Activated naive CD8-positive, alpha-beta T cell treated with anti-CD3 and anti-CD28 coated beads, Interleukin-2, amount 10 ng/mL, durations not matched to agents 7 days and 5 days (primary cell): Measurements from ENCODE around the gene ENTHD1. TPM values are rescaled to one million over a fixed set of nuclear protein-coding genes. Genes with fewer than 3 reads are reported as not detected.

Experiments used
- ATAC-seq: fragments of 150-1000 bp; cut with Tn5 transposase; one replicate; pipeline ENCODE4 v1.10.0; 2021; ENCODE audit warnings: low read depth, moderate library complexity
- POLR2A ChIA-PET: fragments of 350-600 bp; sonication (Branson Sonifier 250); formaldehyde crosslinking; loops from one replicate; lab custom pipeline; 2021; ENCODE audit warnings: antibody characterized with exemption; lab: Charles Lee
- DNase-seq: peaks from one replicate; pipeline ENCODE4 v3.0.0; 2021
- H3K27ac Mint-ChIP-seq: one replicate; pipeline ENCODE4 v1.8.0; 2022; ENCODE audit warnings: mild to moderate bottlenecking, mixed read lengths
- H3K27me3 Mint-ChIP-seq: one replicate; pipeline ENCODE4 v1.8.0; 2022; ENCODE audit warnings: mild to moderate bottlenecking, moderate library complexity, mixed read lengths
- H3K36me3 Mint-ChIP-seq: one replicate; pipeline ENCODE4 v1.8.0; 2021; ENCODE audit warnings: mild to moderate bottlenecking, mixed read lengths
- H3K4me1 Mint-ChIP-seq: one replicate; pipeline ENCODE4 v1.8.0; 2021; ENCODE audit warnings: mixed read lengths
- H3K4me3 Mint-ChIP-seq: one replicate; pipeline ENCODE4 v1.8.0; 2022; ENCODE audit warnings: mild to moderate bottlenecking, moderate library complexity, mixed read lengths
- H3K9me3 Mint-ChIP-seq: one replicate; pipeline ENCODE4 v1.8.0; 2021; ENCODE audit warnings: mixed read lengths
- total RNA-seq, 2 experiments: library from RNA; stranded (reverse); gene quantifications; one replicate each; pipeline ENCODE4 v1.2.3, GENCODE V29; 2021

ENTHD1 gene
- total RNA-seq, 2 experiments from 2014 or later, result 0.11 to 0.34 TPM

DNA sequence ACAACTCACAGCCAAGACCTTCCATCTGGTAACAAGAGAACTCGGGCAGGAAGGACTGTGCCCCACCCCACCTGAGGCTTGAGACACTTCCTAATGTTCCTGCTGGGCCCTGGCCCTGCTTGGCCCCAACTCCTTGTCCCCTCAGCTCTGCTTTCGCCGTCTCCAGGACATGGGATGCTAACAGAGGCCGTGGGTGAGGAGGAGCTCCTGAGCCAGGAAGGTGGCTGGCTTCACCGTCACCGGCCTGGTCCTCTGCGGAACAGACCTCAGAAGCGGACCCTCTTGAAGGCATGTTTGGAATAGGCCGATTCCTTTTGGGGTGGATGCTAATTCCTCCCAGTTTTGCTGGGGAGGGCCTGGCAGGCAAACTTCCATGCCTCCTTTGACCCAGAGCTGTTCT, 168.7 kb downstream of the ENTHD1 start:
- no peak overlapping the region for H3K4me3 Mint-ChIP-seq
- peaks cover 12% of the 10 kb centered on the region for H3K27me3 Mint-ChIP-seq
- peaks cover 1% of the 10 kb centered on the region for H3K36me3 Mint-ChIP-seq
- no peak overlapping the region for H3K27ac Mint-ChIP-seq
- POLR2A ChIA-PET, result no interaction called here
- ATAC-seq (no peak), DNase-seq (no peak)
- peaks cover 4% of the 10 kb centered on the region for H3K9me3 Mint-ChIP-seq
- H3K4me1 Mint-ChIP-seq, result peaks cover 8% of the 10 kb centered on the region

DNA sequence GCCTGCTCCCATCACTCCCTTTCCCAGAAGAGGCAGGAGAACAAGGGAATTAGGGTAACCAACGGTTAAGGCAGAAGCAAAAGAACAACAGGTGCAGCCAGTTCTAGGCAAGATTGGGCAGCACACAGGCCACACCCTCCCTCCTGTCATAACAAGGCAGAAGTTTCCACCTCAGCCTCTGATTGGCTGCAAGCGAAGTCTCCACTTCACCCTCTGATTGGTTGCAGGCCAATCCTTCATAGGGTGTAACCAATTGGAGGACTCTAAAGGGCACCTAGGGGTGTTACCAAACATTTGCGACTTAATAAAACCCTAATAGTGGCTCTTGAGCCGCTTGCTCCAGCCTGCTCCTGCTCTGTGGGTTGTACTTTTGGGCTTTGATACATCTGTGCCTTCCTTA, 169.2 kb downstream of the ENTHD1 start:
- H3K36me3 Mint-ChIP-seq, result peaks cover 1% of the 10 kb centered on the region
- H3K27ac Mint-ChIP-seq, result no peak overlapping the region
- DNase-seq, result no peak
- peaks cover 13% of the 10 kb centered on the region for H3K27me3 Mint-ChIP-seq
- H3K4me1 Mint-ChIP-seq, result peaks cover 13% of the 10 kb centered on the region
- H3K4me3 Mint-ChIP-seq, result no peak overlapping the region
- ATAC-seq, result no peak
- POLR2A ChIA-PET, result no interaction called here
- H3K9me3 Mint-ChIP-seq, result peaks cover 4% of the 10 kb centered on the region

DNA sequence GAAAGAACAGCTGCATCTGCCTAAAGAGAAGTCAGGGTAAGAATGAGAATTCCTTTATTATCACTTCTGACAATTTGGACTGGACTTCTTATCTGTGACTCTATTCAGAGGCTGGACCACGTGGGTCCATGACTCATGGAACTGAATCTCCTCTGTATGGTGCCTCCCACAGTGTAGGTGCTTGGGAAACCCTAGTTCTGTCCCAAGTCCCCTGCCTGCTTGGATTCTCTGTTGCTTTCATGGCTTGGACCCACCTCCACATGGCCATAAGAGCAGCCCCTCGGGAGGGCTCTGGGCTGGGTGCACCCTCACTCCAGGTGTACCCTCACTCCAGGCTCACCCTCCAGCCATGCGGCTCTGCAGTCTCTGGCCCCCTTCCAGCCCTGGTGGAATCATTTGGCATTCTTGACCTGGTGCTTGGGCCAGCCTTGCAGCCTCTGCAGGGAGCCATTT, 169.6 kb downstream of the ENTHD1 start:
- H3K9me3 Mint-ChIP-seq, result peaks cover 4% of the 10 kb centered on the region
- no peak overlapping the region for H3K4me3 Mint-ChIP-seq
- DNase-seq, result no peak
- H3K27ac Mint-ChIP-seq, result no peak overlapping the region
- POLR2A ChIA-PET, result no interaction called here
- peaks cover 14% of the 10 kb centered on the region for H3K4me1 Mint-ChIP-seq
- H3K36me3 Mint-ChIP-seq, result peaks cover 1% of the 10 kb centered on the region
- H3K27me3 Mint-ChIP-seq, result peaks cover 13% of the 10 kb centered on the region
- ATAC-seq, result no peak

DNA sequence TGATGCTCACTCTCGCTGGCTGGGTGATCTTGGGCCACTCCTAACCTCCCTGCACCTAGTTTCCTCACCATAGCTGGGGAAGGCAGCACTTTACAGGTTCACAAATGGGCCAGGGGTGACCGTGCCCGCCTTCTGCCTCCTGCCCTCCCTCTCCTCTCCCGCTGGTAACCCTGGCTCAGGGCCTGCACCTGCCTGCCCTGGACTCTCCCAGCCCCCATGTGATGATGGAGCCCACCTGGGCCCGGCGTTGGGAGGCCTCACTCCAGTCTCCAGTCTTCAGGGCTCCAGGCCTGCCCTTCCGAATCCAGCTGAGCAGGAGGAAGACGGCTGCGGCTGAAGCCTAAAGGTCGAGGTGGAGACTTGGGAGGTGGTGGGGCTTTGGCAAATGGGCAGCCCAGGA, 170.1 kb downstream of the ENTHD1 start:
- no peak for ATAC-seq
- Mint-ChIP-seq H3K27ac (no peak overlapping the region), H3K4me3 (no peak overlapping the region), H3K36me3 (peaks cover 1% of the 10 kb centered on the region), H3K9me3 (peaks cover 4% of the 10 kb centered on the region), H3K27me3 (peaks cover 13% of the 10 kb centered on the region), H3K4me1 (peaks cover 14% of the 10 kb centered on the region)
- no peak for DNase-seq
- POLR2A ChIA-PET, result no interaction called here

DNA sequence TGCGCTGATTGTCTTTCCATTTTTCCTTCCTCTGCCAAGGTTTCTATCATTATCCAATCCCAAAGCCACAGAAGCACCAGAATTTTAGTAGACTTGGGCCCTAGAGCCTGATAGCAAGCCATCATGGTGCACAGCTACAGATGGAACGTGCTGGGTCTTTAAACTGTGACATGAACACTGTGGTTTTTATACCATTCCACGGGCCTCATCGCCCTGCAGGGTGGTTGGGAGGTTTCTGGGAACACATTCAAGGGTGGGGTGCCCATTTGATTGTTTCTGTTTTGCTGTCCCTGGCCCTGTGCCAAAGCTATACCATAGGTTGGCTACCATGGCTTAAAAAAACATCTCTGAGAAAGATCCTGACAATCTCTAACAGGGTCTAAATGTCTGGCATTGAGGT, 171.1 kb downstream of the ENTHD1 start:
- ATAC-seq (no peak), DNase-seq (no peak)
- peaks cover 4% of the 10 kb centered on the region for H3K9me3 Mint-ChIP-seq
- H3K27ac Mint-ChIP-seq, result no peak overlapping the region
- H3K4me1 Mint-ChIP-seq, result peaks cover 15% of the 10 kb centered on the region
- POLR2A ChIA-PET, result no interaction called here
- peaks cover 1% of the 10 kb centered on the region for H3K36me3 Mint-ChIP-seq
- peaks cover 8% of the 10 kb centered on the region for H3K27me3 Mint-ChIP-seq
- no peak overlapping the region for H3K4me3 Mint-ChIP-seq

DNA sequence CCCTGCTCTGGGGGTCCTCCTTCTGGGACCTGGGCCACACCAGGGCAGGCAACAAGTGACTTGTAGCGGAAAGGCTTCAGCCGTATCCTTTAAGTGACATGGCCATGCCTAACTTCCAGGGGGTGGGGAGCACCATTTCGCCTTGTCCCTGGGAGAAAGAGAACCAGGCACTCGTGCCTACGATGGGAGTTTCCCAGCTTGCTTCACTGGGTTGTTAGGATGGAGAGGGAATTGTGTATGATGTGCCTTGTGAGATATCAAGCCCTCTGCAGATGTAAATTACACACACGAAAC, 171.6 kb downstream of the ENTHD1 start:
- ATAC-seq (no peak), DNase-seq (no peak)
- no peak overlapping the region for H3K27ac Mint-ChIP-seq
- H3K4me3 Mint-ChIP-seq, result no peak overlapping the region
- H3K9me3 Mint-ChIP-seq, result peaks cover 4% of the 10 kb centered on the region
- H3K27me3 Mint-ChIP-seq, result peaks cover 7% of the 10 kb centered on the region
- H3K4me1 Mint-ChIP-seq, result peaks cover 14% of the 10 kb centered on the region
- POLR2A ChIA-PET, result no interaction called here
- H3K36me3 Mint-ChIP-seq, result peaks cover 1% of the 10 kb centered on the region

DNA sequence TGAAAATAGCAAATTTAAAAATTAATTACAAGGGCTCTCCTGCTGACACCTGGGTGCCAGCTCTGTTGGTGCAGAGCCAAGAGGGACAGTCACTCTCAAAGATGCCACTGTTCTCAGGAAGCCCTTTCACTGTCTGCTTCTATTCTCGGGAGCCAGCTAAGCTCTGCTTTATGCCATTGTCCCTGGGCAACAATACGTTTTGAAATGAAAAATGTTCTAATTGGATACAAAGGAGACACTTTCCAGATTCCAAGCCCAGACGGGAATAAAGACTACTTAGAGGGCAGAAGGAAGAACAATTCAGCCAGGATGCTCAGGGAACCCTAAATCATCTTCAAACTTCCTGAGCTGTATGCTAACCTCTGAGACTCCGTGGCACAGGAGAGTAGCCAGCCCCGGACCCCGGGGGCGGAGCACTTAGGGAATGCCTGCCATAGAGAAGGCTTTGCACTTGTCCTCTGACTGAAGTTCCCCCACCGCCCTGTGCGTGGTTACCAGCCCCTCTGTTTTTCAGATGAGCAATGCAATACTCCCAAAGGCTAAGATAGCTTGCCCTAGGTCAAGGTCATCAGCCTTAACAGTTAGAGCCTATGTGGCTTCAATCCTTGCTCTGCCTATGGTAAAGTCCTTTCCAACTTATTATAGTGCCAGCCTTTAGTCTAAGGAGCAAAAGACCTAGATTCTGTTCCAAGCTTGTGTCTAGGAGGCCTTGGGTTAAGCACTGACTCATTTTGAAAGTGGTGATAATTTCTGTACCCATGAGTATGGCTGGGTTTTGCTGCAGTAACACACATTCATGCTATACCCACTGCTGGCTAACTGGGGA, 172.1 kb downstream of the ENTHD1 start:
- DNase-seq, result no peak
- POLR2A ChIA-PET, result no interaction called here
- Mint-ChIP-seq H3K27me3 (peaks cover 4% of the 10 kb centered on the region), H3K4me3 (no peak overlapping the region), H3K27ac (no peak overlapping the region), H3K9me3 (peaks cover 4% of the 10 kb centered on the region), H3K36me3 (peaks cover 1% of the 10 kb centered on the region), H3K4me1 (peaks cover 14% of the 10 kb centered on the region)
- no peak for ATAC-seq

DNA sequence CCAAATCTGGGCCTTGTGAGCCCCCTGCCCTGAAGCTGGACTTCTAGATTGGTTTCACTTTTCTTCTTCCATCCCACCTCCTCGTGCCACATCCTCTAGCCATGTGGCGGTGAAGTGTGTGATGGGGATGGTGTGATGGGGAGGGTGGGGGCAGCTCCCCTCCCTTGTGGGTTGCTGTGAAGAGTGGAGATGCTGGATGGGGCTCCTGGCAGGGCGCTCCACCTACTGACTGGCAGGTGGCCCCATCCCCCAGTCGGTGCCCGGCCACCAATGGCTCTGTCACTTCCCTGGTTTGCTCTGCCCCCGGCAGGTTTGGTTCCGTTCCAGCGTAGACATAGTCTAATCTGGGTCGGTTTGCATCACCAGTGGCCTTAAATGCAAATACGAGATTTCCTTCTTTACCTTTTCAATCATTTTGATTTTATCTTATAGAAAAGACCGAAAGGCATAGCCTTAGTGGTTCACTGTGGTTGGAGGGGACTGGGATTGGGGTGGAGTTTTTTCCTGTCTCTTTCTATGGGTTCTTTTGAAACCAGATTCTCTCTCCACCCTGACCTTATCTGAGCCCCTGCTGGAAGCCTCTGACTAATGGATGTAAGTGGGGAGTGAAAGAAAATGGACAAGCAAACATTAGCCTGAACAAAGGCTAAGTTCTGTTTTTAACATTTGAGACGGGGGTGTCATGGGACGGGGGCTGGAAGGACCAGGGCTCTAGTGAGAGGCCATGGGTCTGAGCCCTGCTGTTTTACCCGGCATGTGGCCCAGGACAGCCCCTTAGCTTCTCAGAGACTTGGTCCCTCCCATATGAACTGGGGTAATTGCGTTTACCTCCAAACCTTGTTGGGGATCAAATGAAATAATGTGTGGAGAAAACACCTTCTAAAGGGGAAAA, 173.8 kb downstream of the ENTHD1 start:
- POLR2A ChIA-PET, result no interaction called here
- Mint-ChIP-seq H3K27ac (no peak overlapping the region), H3K36me3 (peaks cover 1% of the 10 kb centered on the region), H3K9me3 (peaks cover 4% of the 10 kb centered on the region), H3K4me1 (peaks cover 14% of the 10 kb centered on the region), H3K27me3 (peaks cover 4% of the 10 kb centered on the region), H3K4me3 (no peak overlapping the region)
- ATAC-seq (no peak), DNase-seq (no peak)

DNA sequence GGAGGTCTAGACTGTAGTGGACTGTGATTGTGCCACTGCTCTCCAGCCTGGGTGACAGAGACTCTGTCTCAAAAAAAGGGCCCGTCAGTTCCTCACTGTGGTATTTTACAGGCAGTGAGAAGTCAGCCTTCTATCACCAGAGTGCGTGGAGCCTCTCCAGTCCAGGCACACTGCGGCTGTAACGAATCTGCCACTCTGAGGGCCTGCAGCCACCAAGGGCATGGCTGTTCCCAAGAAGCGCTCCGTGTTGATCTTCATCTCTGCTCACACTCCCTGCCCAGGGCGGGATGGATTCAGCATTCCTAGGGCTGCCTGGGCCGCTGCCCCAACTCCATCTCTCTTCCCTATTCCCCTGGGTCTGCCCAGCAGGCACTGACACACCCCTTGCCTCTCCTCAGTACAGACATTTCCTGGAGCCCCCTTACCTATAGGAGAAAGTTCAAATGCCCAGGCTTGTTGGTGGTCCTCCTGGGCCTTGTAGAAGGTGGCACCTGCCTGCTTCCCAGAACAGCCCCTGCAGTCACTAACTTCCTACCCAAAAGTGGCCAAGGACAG, 174.6 kb downstream of the ENTHD1 start:
- H3K27ac Mint-ChIP-seq, result no peak overlapping the region
- H3K9me3 Mint-ChIP-seq, result peaks cover 4% of the 10 kb centered on the region
- no peak for DNase-seq
- no peak overlapping the region for H3K4me3 Mint-ChIP-seq
- H3K4me1 Mint-ChIP-seq, result peaks cover 14% of the 10 kb centered on the region
- POLR2A ChIA-PET, result no interaction called here
- ATAC-seq, result no peak
- peaks cover 1% of the 10 kb centered on the region for H3K36me3 Mint-ChIP-seq
- peaks cover 4% of the 10 kb centered on the region for H3K27me3 Mint-ChIP-seq

DNA sequence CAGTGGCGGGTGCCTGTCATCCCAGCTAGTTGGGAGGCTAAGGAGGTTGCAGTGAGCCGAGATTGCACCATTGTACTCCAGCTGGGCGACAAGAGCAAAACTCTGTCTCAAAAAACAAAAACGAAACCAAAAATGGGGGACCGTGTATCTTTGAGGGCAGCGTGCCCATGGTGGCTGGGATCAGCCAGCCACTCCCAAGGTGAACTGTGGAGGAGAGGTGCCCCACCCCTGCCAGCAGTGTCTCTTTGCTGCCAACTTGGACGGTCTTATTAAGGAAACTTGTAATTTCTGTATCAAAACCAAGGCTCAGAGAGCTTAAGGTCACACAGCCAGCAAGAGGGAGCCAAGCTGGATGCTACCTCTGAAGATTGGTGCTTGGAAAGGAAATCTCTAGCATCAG, 175.4 kb downstream of the ENTHD1 start:
- Mint-ChIP-seq H3K27me3 (peaks cover 4% of the 10 kb centered on the region), H3K4me1 (peaks cover 14% of the 10 kb centered on the region), H3K36me3 (peaks cover under 1% of the 10 kb centered on the region), H3K4me3 (no peak overlapping the region), H3K9me3 (peaks cover 4% of the 10 kb centered on the region), H3K27ac (no peak overlapping the region)
- ATAC-seq (no peak), DNase-seq (no peak)
- POLR2A ChIA-PET, result no interaction called here

DNA sequence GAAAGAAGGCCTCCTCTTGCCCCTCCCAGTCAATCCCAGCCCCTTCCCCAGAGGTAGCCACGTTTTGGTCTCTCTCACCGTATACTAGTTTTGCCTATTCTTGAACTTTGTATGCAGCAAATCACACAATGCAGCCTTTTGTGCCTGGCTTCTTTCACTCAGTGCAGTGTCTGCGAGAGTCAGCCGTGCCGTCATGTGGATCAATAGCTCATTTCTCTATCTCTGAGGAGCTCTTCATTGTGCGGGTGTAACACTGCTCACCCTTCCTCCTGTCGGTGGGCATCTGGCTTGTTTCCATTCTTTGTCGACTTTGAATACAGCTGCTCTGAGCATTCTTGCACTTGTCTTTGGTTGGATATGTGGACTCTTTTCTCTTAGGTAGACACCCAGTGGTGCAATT, 176.5 kb downstream of the ENTHD1 start:
- DNase-seq (no peak), ATAC-seq (no peak)
- H3K27ac Mint-ChIP-seq, result no peak overlapping the region
- peaks cover under 1% of the 10 kb centered on the region for H3K9me3 Mint-ChIP-seq
- H3K27me3 Mint-ChIP-seq, result peaks cover 3% of the 10 kb centered on the region
- peaks cover 11% of the 10 kb centered on the region for H3K4me1 Mint-ChIP-seq
- H3K4me3 Mint-ChIP-seq, result no peak overlapping the region
- POLR2A ChIA-PET, result no interaction called here
- no peaks in the 10 kb centered on the region for H3K36me3 Mint-ChIP-seq

DNA sequence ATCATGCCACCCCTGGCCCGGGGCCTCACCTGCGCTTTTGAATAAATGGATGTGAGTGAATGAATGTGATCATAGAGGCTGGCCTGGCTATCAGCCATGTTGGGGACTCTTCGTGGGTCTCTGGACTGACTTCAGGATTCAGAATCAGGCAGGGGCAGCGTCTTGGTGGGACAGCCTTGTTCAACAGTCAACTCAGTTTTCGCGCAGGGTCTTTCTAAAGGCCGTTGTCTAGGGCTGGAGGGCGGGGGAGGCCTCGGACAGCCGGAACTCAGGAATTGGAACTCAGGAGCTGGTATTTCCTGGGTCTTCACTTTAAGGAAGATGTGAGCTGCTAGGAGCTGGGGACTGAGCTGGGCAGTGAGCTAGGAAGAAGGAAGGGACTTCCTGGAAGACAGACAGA, 177.0 kb downstream of the ENTHD1 start:
- Mint-ChIP-seq H3K27me3 (peaks cover 4% of the 10 kb centered on the region), H3K27ac (no peak overlapping the region), H3K9me3 (no peaks in the 10 kb centered on the region), H3K36me3 (no peaks in the 10 kb centered on the region), H3K4me3 (no peak overlapping the region), H3K4me1 (peaks cover 11% of the 10 kb centered on the region)
- DNase-seq (no peak), ATAC-seq (no peak)
- POLR2A ChIA-PET, result no interaction called here

DNA sequence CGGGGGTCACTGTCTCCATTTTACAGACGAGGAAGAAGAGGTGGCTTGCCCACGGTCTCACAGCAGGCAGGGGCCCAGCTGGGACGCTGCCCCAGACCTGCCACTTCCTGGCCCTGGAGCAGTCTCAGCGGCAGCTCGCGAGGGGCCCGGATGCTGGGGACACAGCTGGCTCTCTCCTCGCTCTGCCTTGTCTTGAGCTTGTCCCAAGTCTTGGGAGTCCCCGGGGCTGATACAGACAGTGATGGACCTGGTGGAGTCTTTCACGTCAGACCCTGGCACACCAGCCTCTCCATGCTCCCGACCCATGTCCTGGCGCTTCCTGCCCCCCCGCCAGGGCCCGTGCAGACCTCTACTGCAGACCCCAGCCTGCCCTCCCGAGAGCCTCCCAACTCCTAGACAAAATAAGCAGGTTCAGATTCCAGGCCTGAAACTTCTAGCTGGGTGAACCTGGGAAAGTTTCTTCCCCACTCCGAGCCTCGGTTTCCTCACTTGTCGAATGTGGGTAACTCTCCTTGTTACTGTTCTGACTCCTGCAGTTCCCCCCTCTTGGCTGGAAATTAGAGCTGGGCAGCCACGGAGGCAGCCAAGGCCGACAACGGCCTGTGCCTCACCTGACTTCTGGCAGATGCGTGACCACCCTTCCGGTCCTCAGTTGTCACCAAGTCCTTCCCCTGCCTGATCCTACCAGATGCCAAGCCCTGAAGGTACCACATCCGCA, 177.6 kb downstream of the ENTHD1 start:
- Mint-ChIP-seq H3K27ac (no peak overlapping the region), H3K36me3 (no peaks in the 10 kb centered on the region), H3K9me3 (no peaks in the 10 kb centered on the region), H3K27me3 (peaks cover 4% of the 10 kb centered on the region), H3K4me1 (peaks cover 11% of the 10 kb centered on the region), H3K4me3 (no peak overlapping the region)
- POLR2A ChIA-PET, result no interaction called here
- DNase-seq, result no peak
- no peak for ATAC-seq
